Smooth muscle cell (in vitro differentiated cells): ENCODE results near the gene RNF14. TPM values are rescaled to one million over a fixed set of nuclear protein-coding genes. Genes with fewer than 3 reads are reported as not detected.

ENCODE experiments used
- DNase-seq: peaks from one replicate; lab custom pipeline; 2025; ENCODE audit not compliant: unreplicated experiment; lab: John Stamatoyannopoulos, UW
- H2AFZ ChIP-seq: fragments of 200-600 bp; sonication (generic); 2 replicates; pipeline ENCODE4 v1.6.0; 2016; ENCODE audit warnings: antibody characterized with exemption, low read depth, mild to moderate bottlenecking
- H3F3A ChIP-seq: fragments of 200-600 bp; sonication (generic); 2 replicates; pipeline ENCODE4 v1.6.0; 2017; ENCODE audit warnings: antibody characterized with exemption, low read depth
- H3K27ac ChIP-seq: fragments of 200-600 bp; sonication (generic); 2 replicates; pipeline ENCODE4 v1.5.1; 2016; ENCODE audit warnings: low read depth, mild to moderate bottlenecking
- H3K27me3 ChIP-seq: fragments of 200-600 bp; sonication (generic); 2 replicates; pipeline ENCODE4 v1.6.1; 2016; ENCODE audit warnings: low read depth, mild to moderate bottlenecking
- H3K36me3 ChIP-seq: fragments of 200-600 bp; sonication (generic); 2 replicates; pipeline ENCODE4 v1.5.1; 2016; ENCODE audit warnings: low read depth
- H3K4me1 ChIP-seq: fragments of 200-600 bp; sonication (generic); 2 replicates; pipeline ENCODE4 v1.5.1; 2016; ENCODE audit warnings: low read depth
- H3K4me2 ChIP-seq: fragments of 200-600 bp; sonication (generic); 2 replicates; pipeline ENCODE4 v1.6.0; 2016; ENCODE audit warnings: mild to moderate bottlenecking
- H3K4me3 ChIP-seq: fragments of 200-600 bp; sonication (generic); 2 replicates; pipeline ENCODE4 v1.5.1; 2016; ENCODE audit warnings: mild to moderate bottlenecking
- H3K79me2 ChIP-seq: fragments of 200-600 bp; sonication (generic); 2 replicates; pipeline ENCODE4 v1.6.0; 2016; ENCODE audit warnings: low read depth, mild to moderate bottlenecking
- H3K9ac ChIP-seq: fragments of 200-600 bp; sonication (generic); 2 replicates; pipeline ENCODE4 v1.6.0; 2016; ENCODE audit warnings: low read depth
- H3K9me3 ChIP-seq: fragments of 200-600 bp; sonication (generic); replicated peaks from 2 replicates; pipeline ENCODE4 v1.5.1; 2016; ENCODE audit warnings: low read depth
- H4K20me1 ChIP-seq: fragments of 200-600 bp; sonication (generic); 2 replicates; pipeline ENCODE4 v1.6.0; 2016; ENCODE audit warnings: low read depth
- WGBS: methylation state at CpG from one replicate; pipeline ENCODE4 v1.1.7; 2016; ENCODE audit warnings: low lambda C conversion rate; 5-methylcytosine and 5-hydroxymethylcytosine counted together
- polyA plus RNA-seq: library from polyadenylated mRNA; unstranded; fragments of >200 nt; fragmentation: Nextera tagmentation; extraction: Ambion mirVana; gene quantifications from 2 replicates; pipeline ENCODE4 v1.2.1, GENCODE V29; 2016
- total RNA-seq: library from RNA; depleted of rRNA; stranded (reverse); fragments of >200 nt; gene quantifications from 2 replicates; pipeline ENCODE4 v1.2.3, GENCODE V29; 2014
- TF ChIP-seq, protein P1 (sequence below): fragments of 200-600 bp; sonication (generic); IDR thresholded peaks from 2 replicates; pipeline ENCODE4 v1.5.1; 2017; ENCODE audit warnings: borderline replicate concordance, mild to moderate bottlenecking, antibody characterized with exemption; ENCODE audit not compliant: insufficient read depth, poor library complexity, severe bottlenecking

RNF14 gene
- total and polyA plus RNA-seq, 2 experiments from 2014 or later = 43.8 to 76.4 TPM

GRCh38 chr5:142020122-142020659, 51.3 kb downstream of the RNF14 start:
- Histone ChIP-seq H3K27ac (no peak overlapping the region), H2AFZ (no peak overlapping the region), H3F3A (peaks cover 6% of the 10 kb centered on the region), H3K9ac (no peak overlapping the region), H3K4me2 (no peak overlapping the region), H3K4me1 (peaks cover 5% of the 10 kb centered on the region), H3K4me3 (no peak overlapping the region), H4K20me1 (no peaks in the 10 kb centered on the region), H3K79me2 (no peaks in the 10 kb centered on the region), H3K27me3 (no peaks in the 10 kb centered on the region), H3K36me3 (no peaks in the 10 kb centered on the region), H3K9me3 (no peaks in the 10 kb centered on the region)
- no peak for DNase-seq
- TF ChIP-seq, protein P1, sequence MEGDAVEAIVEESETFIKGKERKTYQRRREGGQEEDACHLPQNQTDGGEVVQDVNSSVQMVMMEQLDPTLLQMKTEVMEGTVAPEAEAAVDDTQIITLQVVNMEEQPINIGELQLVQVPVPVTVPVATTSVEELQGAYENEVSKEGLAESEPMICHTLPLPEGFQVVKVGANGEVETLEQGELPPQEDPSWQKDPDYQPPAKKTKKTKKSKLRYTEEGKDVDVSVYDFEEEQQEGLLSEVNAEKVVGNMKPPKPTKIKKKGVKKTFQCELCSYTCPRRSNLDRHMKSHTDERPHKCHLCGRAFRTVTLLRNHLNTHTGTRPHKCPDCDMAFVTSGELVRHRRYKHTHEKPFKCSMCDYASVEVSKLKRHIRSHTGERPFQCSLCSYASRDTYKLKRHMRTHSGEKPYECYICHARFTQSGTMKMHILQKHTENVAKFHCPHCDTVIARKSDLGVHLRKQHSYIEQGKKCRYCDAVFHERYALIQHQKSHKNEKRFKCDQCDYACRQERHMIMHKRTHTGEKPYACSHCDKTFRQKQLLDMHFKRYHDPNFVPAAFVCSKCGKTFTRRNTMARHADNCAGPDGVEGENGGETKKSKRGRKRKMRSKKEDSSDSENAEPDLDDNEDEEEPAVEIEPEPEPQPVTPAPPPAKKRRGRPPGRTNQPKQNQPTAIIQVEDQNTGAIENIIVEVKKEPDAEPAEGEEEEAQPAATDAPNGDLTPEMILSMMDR = no peak
- 97% methylated on average over 1 of the region's 1 CpG for WGBS

DNA sequence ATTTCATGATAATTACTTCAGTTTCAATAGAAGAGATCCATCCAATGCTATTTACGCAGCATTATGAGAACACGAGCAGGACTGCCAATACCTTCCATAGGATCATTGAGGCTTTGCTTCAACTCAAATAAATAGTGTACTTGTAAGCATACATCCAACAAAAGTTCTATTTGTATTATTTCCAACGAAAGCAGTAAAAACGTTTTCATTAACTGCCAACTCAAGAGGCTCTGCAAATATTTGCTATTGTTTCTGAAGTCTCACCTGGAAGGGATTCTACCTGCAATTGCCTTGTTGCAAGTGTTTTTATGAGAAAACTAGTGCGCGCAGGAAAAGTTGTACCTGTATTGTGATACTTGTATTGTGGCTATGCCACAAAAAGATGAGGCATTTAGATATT, 54.9 kb downstream of the RNF14 start:
- Histone ChIP-seq H3K9ac (no peak overlapping the region), H2AFZ (no peak overlapping the region), H3K4me2 (no peak overlapping the region), H3K27ac (no peak overlapping the region), H3K79me2 (no peaks in the 10 kb centered on the region), H3K36me3 (no peaks in the 10 kb centered on the region), H3F3A (no peaks in the 10 kb centered on the region), H3K9me3 (no peaks in the 10 kb centered on the region), H3K27me3 (no peaks in the 10 kb centered on the region), H3K4me3 (no peak overlapping the region), H4K20me1 (no peaks in the 10 kb centered on the region), H3K4me1 (peaks cover 5% of the 10 kb centered on the region)
- TF ChIP-seq, protein P1 = no peak
- DNase-seq = no peak
- WGBS = 90% methylated on average over 6 of the region's 6 CpGs

DNA sequence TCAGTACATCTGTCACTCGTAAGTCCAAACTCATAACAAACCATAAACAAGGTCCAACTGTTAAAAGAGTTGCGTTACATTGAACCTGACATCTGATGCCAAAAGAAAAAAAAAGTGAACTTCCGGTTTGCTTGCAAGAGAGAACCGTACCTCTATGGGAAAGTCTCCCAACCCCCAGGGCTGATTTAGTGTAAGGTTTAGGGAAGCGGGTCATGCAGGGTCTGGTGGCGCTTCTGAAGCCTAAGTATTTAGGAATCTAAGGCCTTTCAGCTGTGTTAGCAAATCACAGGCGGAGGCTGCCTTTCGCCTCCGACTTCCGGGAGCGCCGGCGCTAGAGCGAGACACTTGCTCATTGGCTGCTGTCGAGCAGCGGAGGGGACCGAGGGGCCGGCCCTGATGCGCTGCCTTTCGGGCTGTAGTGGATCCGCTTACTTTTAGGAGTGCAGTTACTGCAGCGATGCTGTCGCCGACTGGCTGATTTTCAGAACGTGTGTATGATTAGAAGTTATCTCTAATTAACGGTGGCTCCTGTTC, 55.9 kb downstream of the RNF14 start:
- TF ChIP-seq, protein P1 = no peak

GRCh38 chr5:142025637-142026036, 56.7 kb downstream of the RNF14 start:
- H3K36me3 ChIP-seq = no peaks in the 10 kb centered on the region
- peaks cover 5% of the 10 kb centered on the region for H3K4me1 ChIP-seq
- H2AFZ ChIP-seq = peak overlapping the region; percentile 94
- H3K27ac ChIP-seq = no peak overlapping the region
- TF ChIP-seq, protein P1 = no peak
- peak overlapping the region; percentile 60 for H3K4me3 ChIP-seq
- H3K9ac ChIP-seq = peak overlapping the region; percentile 2
- no peaks in the 10 kb centered on the region for H4K20me1 ChIP-seq
- no peaks in the 10 kb centered on the region for H3K79me2 ChIP-seq
- H3K4me2 ChIP-seq = peak overlapping the region; percentile 85
- no peak for DNase-seq
- H3K9me3 ChIP-seq = no peaks in the 10 kb centered on the region
- WGBS = 82% methylated on average over 8 of the region's 8 CpGs
- no peaks in the 10 kb centered on the region for H3K27me3 ChIP-seq
- no peaks in the 10 kb centered on the region for H3F3A ChIP-seq

More for the DNA sequence above, 55.9 kb downstream of the RNF14 start:
- H2AFZ ChIP-seq = peak overlapping the region; percentile 94
- no peaks in the 10 kb centered on the region for H3K27me3 ChIP-seq
- peak overlapping the region; percentile 56 for H3K9ac ChIP-seq
- peaks cover 5% of the 10 kb centered on the region for H3K4me1 ChIP-seq
- H3K4me2 ChIP-seq = peak overlapping the region; percentile 85
- no peaks in the 10 kb centered on the region for H3F3A ChIP-seq
- H3K36me3 ChIP-seq = no peaks in the 10 kb centered on the region
- peak overlapping the region; percentile 60 for H3K4me3 ChIP-seq
- 1% methylated on average over 25 of the region's 26 CpGs for WGBS
- no peaks in the 10 kb centered on the region for H3K9me3 ChIP-seq
- peak; percentile 32 for DNase-seq
- H3K79me2 ChIP-seq = no peaks in the 10 kb centered on the region
- H4K20me1 ChIP-seq = no peaks in the 10 kb centered on the region
- H3K27ac ChIP-seq = peak overlapping the region; percentile 71
